Measurements from ENCODE around the gene HEATR1.
"Not testable (repeated sequence)": the region's sequence is repeated elsewhere in the genome, so short reads cannot be mapped to it uniquely, and the experiment has no call there.

Gene HEATR1

GRCh38 chr1:236589531-236589930 is 14.8 kb downstream of the HEATR1 start:
- no peak overlapping the region for H3K4me3 ChIP-seq (ENCODE audit: control insufficient read depth, low read depth, low read length)
- TF ChIP-seq CTCF (IDR thresholded peaks at IDR 0.05; ENCODE audit: control insufficient read depth, insufficient read depth, low read depth, low read length, missing control alignments) = no peak
- no peak for DNase-seq (ENCODE audit: low read depth)

- no peak for TF ChIP-seq CTCF (IDR thresholded peaks at IDR 0.05; ENCODE audit: control insufficient read depth, insufficient read depth, low read depth, low read length, missing control alignments)
- no peak for DNase-seq (ENCODE audit: low read depth)
- no peak overlapping the region for H3K4me3 ChIP-seq (ENCODE audit: control insufficient read depth, low read depth, low read length)
These were observed 22.8 kb downstream of the HEATR1 start for GRCh38 chr1:236581528-236581927.

- DNase-seq (ENCODE audit: low read depth); H3K4me3 ChIP-seq (ENCODE audit: control insufficient read depth, low read depth, low read length): not testable (repeated sequence)
These were observed 23.9 kb downstream of the HEATR1 start for GRCh38 chr1:236580404-236580803.

GRCh38 chr1:236578661-236579060 is 25.7 kb downstream of the HEATR1 start:
- DNase-seq (ENCODE audit: low read depth) = no peak
- no peak for TF ChIP-seq CTCF (IDR thresholded peaks at IDR 0.05; ENCODE audit: control insufficient read depth, insufficient read depth, low read depth, low read length, missing control alignments)

GRCh38 chr1:236577041-236577440 is 27.3 kb downstream of the HEATR1 start:
- not testable (repeated sequence) for H3K4me3 ChIP-seq (ENCODE audit: control insufficient read depth, low read depth, low read length); DNase-seq (ENCODE audit: low read depth)

More at GRCh38 chr1:236578661-236579060, 25.7 kb downstream of the HEATR1 start:
- no peak overlapping the region for H3K4me3 ChIP-seq (ENCODE audit: control insufficient read depth, low read depth, low read length)

- TF ChIP-seq CTCF (IDR thresholded peaks at IDR 0.05; ENCODE audit: control insufficient read depth, insufficient read depth, low read depth, low read length, missing control alignments) = no peak
- DNase-seq (ENCODE audit: low read depth) = peak; percentile 11
- no peak overlapping the region for H3K4me3 ChIP-seq (ENCODE audit: control insufficient read depth, low read depth, low read length)
These were observed 28.3 kb downstream of the HEATR1 start for GRCh38 chr1:236576004-236576403.

- peak; percentile 10 for DNase-seq (ENCODE audit: low read depth)
- TF ChIP-seq CTCF (IDR thresholded peaks at IDR 0.05; ENCODE audit: control insufficient read depth, insufficient read depth, low read depth, low read length, missing control alignments) = no peak
- H3K4me3 ChIP-seq (ENCODE audit: control insufficient read depth, low read depth, low read length) = no peak overlapping the region
These were observed 28.8 kb downstream of the HEATR1 start for GRCh38 chr1:236575523-236575922.

- peak; percentile 32 for DNase-seq (ENCODE audit: low read depth)
- H3K4me3 ChIP-seq (ENCODE audit: control insufficient read depth, low read depth, low read length) = no peak overlapping the region
- no peak for TF ChIP-seq CTCF (IDR thresholded peaks at IDR 0.05; ENCODE audit: control insufficient read depth, insufficient read depth, low read depth, low read length, missing control alignments)
These were observed 35.9 kb downstream of the HEATR1 start for GRCh38 chr1:236568285-236568894.

Measured in AG09309 (cell line).